ENCODE data around the gene GPR78.

The GPR78 gene

DNA sequence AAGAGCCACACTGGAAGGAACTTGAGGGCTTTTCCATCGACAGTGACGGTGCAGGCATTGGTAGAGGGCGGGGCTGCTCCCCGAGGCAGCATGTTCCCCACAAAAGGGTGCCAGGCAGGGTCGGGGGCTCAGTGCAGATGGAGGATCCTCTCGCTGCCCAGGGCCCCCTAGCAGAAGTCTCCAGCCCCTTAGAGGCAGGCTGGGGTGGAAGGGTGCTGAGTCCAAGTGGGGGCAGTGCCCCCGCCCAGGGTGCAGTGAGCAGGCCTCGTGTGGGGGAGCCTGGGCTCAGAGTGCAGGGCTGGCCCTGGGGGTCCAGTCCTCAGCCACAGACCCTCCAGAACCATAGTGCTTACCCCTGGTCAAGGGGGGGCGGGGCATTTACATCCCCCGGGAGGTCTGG lies 21.4 kb downstream of the GPR78 start:
- no peak for DNase-seq

GRCh38 chr4:8602686-8603430 lies 22.7 kb downstream of the GPR78 start:
- no peak for DNase-seq

GRCh38 chr4:8603931-8604330 lies 23.7 kb downstream of the GPR78 start:
- no peak for DNase-seq

- DNase-seq: no peak
These were observed 25.1 kb downstream of the GPR78 start for GRCh38 chr4:8605289-8605688.

- DNase-seq: no peak
These were observed 26.3 kb downstream of the GPR78 start for GRCh38 chr4:8606476-8606875.

- DNase-seq: no peak
These were observed 26.8 kb downstream of the GPR78 start for GRCh38 chr4:8606966-8607365.

- DNase-seq: no peak
These were observed 27.6 kb downstream of the GPR78 start for GRCh38 chr4:8607603-8608481.

DNA sequence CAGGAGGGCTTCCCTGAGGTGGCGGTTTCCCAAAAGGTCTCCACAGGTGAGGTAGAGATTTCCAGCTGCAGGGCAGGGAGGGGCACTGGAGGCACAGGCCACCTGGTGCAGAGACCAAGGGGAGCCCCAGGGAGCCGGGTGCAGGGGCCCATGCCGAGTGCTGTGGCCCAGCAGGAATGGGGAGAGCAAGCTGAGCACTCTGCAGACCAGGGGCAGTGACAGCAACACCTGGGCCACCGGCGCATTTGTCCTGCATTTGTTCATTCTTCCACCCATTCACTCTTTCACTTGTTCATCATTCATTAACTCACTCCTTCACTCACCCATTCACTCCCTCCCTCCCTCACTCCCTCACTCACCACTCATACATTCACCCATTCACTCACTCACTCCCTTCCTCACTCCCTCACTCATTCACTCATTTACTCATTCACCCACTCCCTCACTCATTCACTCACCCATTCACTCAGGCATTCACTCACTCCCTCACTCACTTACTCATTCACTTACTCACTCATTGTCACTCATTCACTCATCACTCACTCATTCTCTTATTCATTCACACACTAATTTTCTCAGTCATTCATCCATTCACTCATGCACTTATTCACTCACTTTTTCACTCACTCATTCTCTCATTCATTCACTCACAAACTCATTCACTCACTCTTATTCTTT lies 28.7 kb downstream of the GPR78 start:
- no peak for DNase-seq

DNA sequence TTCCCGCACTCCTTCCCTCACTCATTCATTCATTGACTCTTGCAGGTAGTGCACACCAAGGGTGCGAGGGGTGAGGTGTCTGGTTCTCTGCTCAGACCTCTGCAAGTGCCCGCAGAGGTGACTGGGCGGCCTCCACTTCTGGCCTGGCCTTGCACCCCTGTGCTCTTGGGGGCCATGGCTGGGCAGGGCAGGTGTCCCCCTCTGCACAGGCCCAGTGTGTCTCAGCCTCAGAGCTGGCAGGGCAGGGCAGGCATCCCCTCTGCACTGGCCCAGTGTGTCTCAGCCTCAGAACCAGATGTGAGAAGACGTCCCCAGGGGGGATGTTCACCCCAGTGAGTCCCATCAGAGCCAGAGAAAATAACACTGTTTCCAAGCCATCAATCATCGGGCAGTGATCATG lies 29.2 kb downstream of the GPR78 start:
- no peak for DNase-seq

GRCh38 chr4:8609824-8610350 lies 29.7 kb downstream of the GPR78 start:
- no peak for DNase-seq

DNA sequence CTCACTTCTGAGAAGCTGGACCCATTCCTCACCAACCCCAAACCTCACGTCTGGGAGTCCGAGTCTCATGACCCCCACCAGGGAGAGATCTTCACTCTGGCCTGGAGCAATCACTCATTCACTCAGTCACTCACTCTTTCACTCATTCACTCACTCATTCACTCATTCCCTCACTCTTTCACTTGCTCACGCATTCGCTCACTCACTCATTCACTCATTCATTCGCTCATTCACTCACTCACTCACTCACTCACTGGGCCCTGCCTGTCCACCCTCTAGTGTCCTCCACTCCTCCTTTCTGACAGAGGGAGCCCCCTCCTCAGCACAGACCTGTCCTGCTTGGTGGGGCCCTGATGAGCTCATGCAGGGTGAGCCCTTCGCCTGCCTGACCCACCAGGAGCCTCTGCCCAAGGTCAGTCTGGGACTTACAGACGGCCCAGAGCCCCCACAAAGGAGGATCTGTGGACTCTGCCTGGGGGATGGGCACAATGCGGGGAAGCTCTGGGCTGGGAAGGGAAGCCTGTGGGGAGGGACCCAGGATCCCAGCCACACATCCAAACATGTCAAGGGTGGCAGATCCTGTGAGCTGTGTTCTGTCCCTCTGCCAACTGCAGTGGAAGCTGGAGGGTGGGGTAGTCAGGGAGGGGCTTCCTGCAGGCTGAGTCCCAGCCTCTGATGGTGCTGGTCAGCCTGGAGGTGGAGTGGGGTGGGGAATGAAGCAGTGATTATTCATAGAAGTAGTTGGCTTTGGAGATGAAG lies 30.8 kb downstream of the GPR78 start:
- DNase-seq: no peak

DNA sequence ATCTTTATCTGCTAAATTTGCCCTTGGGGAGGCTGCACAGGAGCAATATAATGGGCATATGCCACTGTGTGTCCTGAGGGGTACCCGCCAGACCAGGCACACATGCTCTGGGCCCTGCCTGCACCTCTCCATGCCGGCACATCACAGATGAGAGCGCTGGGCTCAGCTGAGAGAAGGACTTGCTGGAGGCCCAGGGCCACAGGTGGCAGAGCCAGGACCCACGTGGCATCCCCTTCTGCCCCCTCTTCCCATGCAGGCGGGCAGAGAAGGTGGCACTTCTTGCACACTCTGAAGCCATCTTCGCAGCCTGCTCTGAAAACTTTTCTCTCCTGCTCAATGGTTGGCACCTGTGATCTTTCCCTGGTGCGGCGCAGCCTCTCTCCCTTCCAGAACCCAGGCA lies 32.5 kb downstream of the GPR78 start:
- no peak for DNase-seq

- no peak for DNase-seq
These were observed 33.5 kb downstream of the GPR78 start for GRCh38 chr4:8613421-8614364.

DNA sequence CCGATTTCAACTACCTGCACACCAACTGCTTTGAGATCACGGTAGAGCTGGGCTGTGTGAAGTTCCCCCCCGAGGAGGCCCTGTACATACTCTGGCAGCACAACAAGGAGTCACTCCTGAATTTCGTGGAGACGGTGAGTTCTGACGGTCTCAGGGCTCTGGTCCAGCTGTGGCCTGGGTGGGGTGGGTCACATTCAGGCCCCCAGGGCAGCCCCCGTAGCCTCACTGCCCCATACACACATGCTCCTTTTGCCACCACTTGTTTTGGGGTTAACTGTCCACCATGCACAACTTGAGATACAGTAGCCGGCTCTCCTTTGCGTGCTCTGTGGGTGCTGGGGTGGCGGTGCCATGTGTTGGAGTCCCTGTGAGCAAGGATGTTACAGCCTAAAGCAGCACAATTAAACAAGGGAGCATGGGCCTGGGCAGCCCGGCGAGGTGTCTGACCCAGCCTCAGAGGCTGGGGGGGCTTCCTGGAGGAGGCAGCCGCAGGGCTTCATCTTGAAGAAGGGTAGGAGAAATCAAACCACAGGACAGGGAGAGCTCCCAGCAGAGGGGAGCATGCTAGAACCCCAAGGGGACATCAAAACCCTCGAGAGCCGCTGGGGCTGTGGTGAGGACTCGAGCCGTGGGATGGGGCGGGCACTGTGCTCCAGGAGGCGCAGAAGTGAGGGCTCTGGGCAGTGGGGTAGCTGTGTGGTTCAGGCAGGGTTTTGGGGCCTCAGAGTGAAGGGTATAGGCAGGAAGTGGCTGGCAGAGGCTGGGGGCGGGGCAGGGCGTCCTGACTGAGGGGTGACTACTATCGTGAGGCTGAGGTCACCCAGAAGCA lies 34.4 kb downstream of the GPR78 start:
- no peak for DNase-seq

DNA sequence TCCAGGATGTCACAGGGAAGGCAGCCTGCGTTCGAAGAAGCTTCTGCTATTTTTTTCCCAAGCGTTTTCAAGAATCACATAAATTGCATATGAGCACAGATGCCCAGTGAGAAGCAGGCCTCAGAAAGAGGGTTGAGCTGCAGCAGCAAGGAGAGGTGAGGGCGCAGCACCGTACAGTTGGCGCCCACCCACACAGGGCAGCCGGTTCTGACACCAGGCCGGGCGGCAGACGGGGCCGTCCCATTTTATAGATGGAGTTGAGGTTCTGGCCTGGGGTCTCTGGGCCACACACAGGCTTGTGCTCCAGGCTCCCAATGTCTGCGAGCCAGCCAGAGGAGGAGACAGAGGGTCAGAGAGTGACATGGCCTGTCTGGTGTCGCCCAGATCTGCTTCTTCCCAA lies 35.2 kb downstream of the GPR78 start:
- DNase-seq: no peak

- no peak for DNase-seq
These were observed 36.0 kb downstream of the GPR78 start for GRCh38 chr4:8615921-8616787.

- no peak for DNase-seq
These were observed 36.6 kb downstream of the GPR78 start for GRCh38 chr4:8616831-8617230.

GRCh38 chr4:8617486-8618040 lies 37.4 kb downstream of the GPR78 start:
- DNase-seq: no peak

DNA sequence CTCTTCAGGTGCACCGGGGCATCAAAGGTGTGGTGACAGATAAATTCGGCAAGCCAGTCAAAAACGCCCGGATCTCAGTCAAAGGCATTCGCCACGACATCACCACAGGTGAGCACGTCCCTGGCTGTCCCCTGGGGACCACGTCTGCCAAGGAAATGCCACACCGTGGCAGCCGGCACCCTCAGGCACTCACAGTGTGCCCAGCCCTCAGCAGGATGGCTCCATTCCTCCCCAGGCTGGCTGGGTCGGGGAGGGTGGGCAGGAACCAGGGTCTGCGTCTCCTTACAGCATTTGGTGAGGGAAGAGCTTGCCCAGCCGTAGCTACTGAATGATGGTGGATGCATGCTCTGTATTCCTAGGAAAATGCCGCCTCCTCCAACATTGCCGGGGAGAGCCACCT lies 38.2 kb downstream of the GPR78 start:
- DNase-seq: no peak
